Retinal pigment epithelial cell (primary cell): ENCODE results near the gene UPB1.
"Not testable (repeated sequence)": the region's sequence is repeated elsewhere in the genome, so short reads cannot be mapped to it uniquely, and the experiment has no call there.

ENCODE experiments used
- DNase-seq: peaks from one replicate; pipeline ENCODE4 v3.0.0-alpha.2; 2010; ENCODE audit warnings: low read depth
- H3K4me3 ChIP-seq: 2 replicates; pipeline ENCODE4 v1.5.1; 2011; ENCODE audit warnings: mild to moderate bottlenecking, low read length, control low read depth, moderate library complexity
- CTCF ChIP-seq: conservative IDR thresholded peaks from 2 replicates; pipeline ENCODE4 v1.5.1; 2011; ENCODE audit warnings: low read depth, low read length, control low read depth, inconsistent platforms

Gene UPB1

GRCh38 chr22:24542641-24543040 lies 47.5 kb downstream of the UPB1 start:
- H3K4me3 ChIP-seq = no peak overlapping the region
- DNase-seq = no peak
- TF ChIP-seq CTCF = no peak

GRCh38 chr22:24543185-24543601 lies 48.1 kb downstream of the UPB1 start:
- DNase-seq = no peak
- no peak for TF ChIP-seq CTCF
- H3K4me3 ChIP-seq = no peak overlapping the region

GRCh38 chr22:24543679-24544243 lies 48.6 kb downstream of the UPB1 start:
- TF ChIP-seq CTCF = no peak
- no peak for DNase-seq
- no peak overlapping the region for H3K4me3 ChIP-seq

GRCh38 chr22:24548812-24549211 lies 53.7 kb downstream of the UPB1 start:
- H3K4me3 ChIP-seq = no peak overlapping the region
- no peak for TF ChIP-seq CTCF
- DNase-seq = no peak

GRCh38 chr22:24550028-24550901 lies 55.1 kb downstream of the UPB1 start:
- no peak overlapping the region for H3K4me3 ChIP-seq
- TF ChIP-seq CTCF = no peak
- DNase-seq = no peak

- DNase-seq = no peak
- no peak for TF ChIP-seq CTCF
- no peak overlapping the region for H3K4me3 ChIP-seq
Measured at GRCh38 chr22:24550902-24551435, 55.8 kb downstream of the UPB1 start.

- H3K4me3 ChIP-seq = not testable (repeated sequence)
Measured at GRCh38 chr22:24552503-24553286, 57.6 kb downstream of the UPB1 start.

More at GRCh38 chr22:24552503-24553286, 57.6 kb downstream of the UPB1 start:
- DNase-seq = not testable (repeated sequence)
